Stomach (tissue), 19 donors: Measurements from ENCODE around the gene SKA1. TPM values are rescaled to one million over a fixed set of nuclear protein-coding genes. Genes with fewer than 3 reads are reported as not detected.

Experiments used
- DNase-seq, 2 donors: peaks; one replicate each; pipeline versions ENCODE4 v3.0.0 to v3.0.0-alpha.2; 2013 to 2019
- H3K27ac ChIP-seq, 5 donors: fragments of 200-600 bp in 4 of 5; sonication (generic) in 4 of 5; one replicate each; pipeline ENCODE4 v1.5.1; 2013 to 2019; ENCODE audit warnings: mild to moderate bottlenecking in 1 of 5, moderate library complexity in 1 of 5
- H3K27me3 ChIP-seq, 3 donors: fragments of 200-600 bp; sonication (generic); one replicate each; pipeline ENCODE4 v1.5.1; 2017 to 2019; ENCODE audit warnings: mixed run types in 1 of 3
- H3K36me3 ChIP-seq, 4 donors: fragments of 200-600 bp; sonication (generic); 1 replicate in 3 of 4; 2 replicates in 1 of 4; pipeline ENCODE4 v1.5.1; 2016 to 2019
- H3K4me1 ChIP-seq, 4 donors: fragments of 200-600 bp; sonication (generic); one replicate each; pipeline ENCODE4 v1.5.1; 2016 to 2019
- H3K4me3 ChIP-seq, 4 donors: fragments of 200-600 bp; sonication (generic) in 3 of 4; one replicate each; pipeline ENCODE4 v1.5.1; 2016 to 2019; ENCODE audit warnings: mild to moderate bottlenecking in 1 of 4
- H3K9me3 ChIP-seq, 4 donors: fragments of 200-600 bp; sonication (generic); one replicate each; pipeline ENCODE4 v1.5.1; 2016 to 2019
- CTCF ChIP-seq, 7 experiments: fragments of 450-650 bp in 4 of 7; fragments of 200-600 bp in 3 of 7; sonication (generic) in 3 of 7; IDR thresholded peaks; one replicate each; pipeline ENCODE4 v1.5.1; 2016 to 2019; ENCODE audit warnings: antibody characterized with exemption in 7 of 7, control low read depth in 2 of 7, mild to moderate bottlenecking in 1 of 7
- EP300 ChIP-seq: sonication (generic); formaldehyde crosslinking; IDR thresholded peaks from one replicate; pipeline ENCODE4 v1.6.1; 2017; ENCODE audit warnings: antibody characterized with exemption
- POLR2A ChIP-seq, 4 donors: fragments of 450-650 bp; IDR thresholded peaks; one replicate each; pipeline ENCODE4 v1.6.1; 2016; ENCODE audit warnings: antibody characterized with exemption in 4 of 4, control low read depth in 2 of 4, mild to moderate bottlenecking in 1 of 4, moderate library complexity in 1 of 4
- POLR2AphosphoS5 ChIP-seq, 3 donors: sonication (generic); formaldehyde crosslinking; IDR thresholded peaks; one replicate each; pipeline ENCODE4 v1.6.1; 2016; ENCODE audit warnings: antibody characterized with exemption in 3 of 3
- WGBS, 5 donors: extraction: QIAGEN DNeasy Blood & Tissue Kit in 3 of 5; methylation state at CpG; one replicate each; pipeline versions ENCODE4 v1.1.5 to v1.1.7; 2013 to 2018; 5-methylcytosine and 5-hydroxymethylcytosine counted together
- intact Hi-C: fragments of 100-400 bp; cut with DNase I; formaldehyde crosslinking; loops from one replicate; pipeline ENCODE4 v1.15.1; 2023; ENCODE audit warnings: low total_unique reads
- long read RNA-seq, 10 donors: transcript quantifications; one replicate each; lab custom pipeline, GENCODE V29; 2026
- polyA plus RNA-seq, 3 donors: library from polyadenylated mRNA; stranded (reverse); fragments of 200-250 nt; gene quantifications; one replicate each; pipeline ENCODE4 v1.2.3, GENCODE V29; 2013
- total RNA-seq, 5 donors: library from RNA; depleted of rRNA; stranded (reverse); fragments of >200 nt; gene quantifications; one replicate each; pipeline versions ENCODE4 v1.1.0 to v1.2.3, GENCODE V29; 2014 to 2016
- donor health status: healthy with polysubstance abuse.
- donor health status: Bipolar disorder and iron deficiency.
- donor health status: healthy.

SKA1 gene
- total RNA-seq = 1 to 10 TPM in 2 of 5 donors, not detected in 3; 2.8 to 3.3 TPM
- 1 to 10 TPM in 2 of 3 donors, under 1 TPM in 1; 0.46 to 2.1 (median 2.1) TPM for polyA plus RNA-seq
- long read RNA-seq, donor 1 = 0 reads
- long read RNA-seq, donor 2 = 0 reads
- long read RNA-seq, donor 3 = 0 reads
- long read RNA-seq, donor 4 = 0 reads
- long read RNA-seq, donor 5 = 0 reads
- long read RNA-seq, donor 6, partial matches to known transcripts = 0 of 1 reads
- long read RNA-seq, donor 6, other reads (novel, unspliced or antisense) = 0 of 1 reads
- long read RNA-seq, donor 7 = 0 reads
- long read RNA-seq, donor 8, partial matches to known transcripts = 0 of 1 reads
- long read RNA-seq, donor 8, other reads (novel, unspliced or antisense) = 0 of 1 reads
- long read RNA-seq, donor 9, partial matches to known transcripts = 0 of 1 reads
- long read RNA-seq, donor 9, other reads (novel, unspliced or antisense) = 0 of 1 reads
- long read RNA-seq, donor 10 = 0 reads

GRCh38 chr18:50374753-50375391, at the start of gene SKA1:
SKA1 (plus strand) TSS chr18:50375046; CDS start chr18:50375831, 785 bp downstream.
- WGBS, 5 donors = 0 to 1% (median 0%) methylated on average over 23 to 47 of the region's 47 CpGs
- intact Hi-C loops = no loop called here

GRCh38 chr18:50327983-50328382, 46.9 kb upstream of the SKA1 start:
- no peak for TF ChIP-seq EP300
- WGBS, 5 donors = 81 to 92% (median 85%) methylated on average over 3 of the region's 3 CpGs
- Histone ChIP-seq H3K27me3 (no peaks in the 10 kb centered on the region), H3K9me3 (no peaks in the 10 kb centered on the region), H3K27ac (no peak overlapping the region), H3K36me3 (no peaks in the 10 kb centered on the region), H3K4me1 (peaks cover 0 to 9% (median 0%) of the 10 kb centered on the region in 4 donors), H3K4me3 (no peak overlapping the region)
- intact Hi-C loops = no loop called here
- DNase-seq = no peak

More at GRCh38 chr18:50374753-50375391, at the start of gene SKA1:
- peak; percentile 93 to 98 for DNase-seq
- no peaks in the 10 kb centered on the region for H3K36me3 ChIP-seq
- no peaks in the 10 kb centered on the region for H3K27me3 ChIP-seq
- peak in 2 of 3 donors; percentile 79 to 85 for TF ChIP-seq POLR2AphosphoS5 (IDR thresholded peaks at IDR 0.05)
- TF ChIP-seq POLR2A (IDR thresholded peaks at IDR 0.05) = no peak
- no peak for TF ChIP-seq CTCF (IDR thresholded peaks at IDR 0.05)
- TF ChIP-seq EP300 = no peak
- peak within 1 kb of the TSS; percentile 78 to 93 (median 85) for H3K27ac ChIP-seq
- H3K4me3 ChIP-seq = peak within 1 kb of the TSS; percentile 52 to 58 (median 54)
- H3K9me3 ChIP-seq = peaks cover 0 to 13% (median 6%) of the 10 kb centered on the region in 4 donors
- H3K4me1 ChIP-seq = peaks cover 9 to 22% (median 14%) of the 10 kb centered on the region in 4 donors

- Histone ChIP-seq H3K36me3 (no peaks in the 10 kb centered on the region), H3K4me3 (no peak overlapping the region), H3K27ac (no peak overlapping the region), H3K4me1 (peaks cover 0 to 9% (median 0%) of the 10 kb centered on the region in 4 donors), H3K27me3 (no peaks in the 10 kb centered on the region), H3K9me3 (no peaks in the 10 kb centered on the region)
- intact Hi-C loops = no loop called here
- TF ChIP-seq POLR2AphosphoS5 (IDR thresholded peaks at IDR 0.05) (no peak), CTCF (IDR thresholded peaks at IDR 0.05) (no peak), EP300 (no peak)
- no peak for DNase-seq
Observed at GRCh38 chr18:50330176-50330575, 44.7 kb upstream of the SKA1 start.

GRCh38 chr18:50331691-50332090, 43.2 kb upstream of the SKA1 start:
- no peaks in the 10 kb centered on the region for H3K9me3 ChIP-seq
- H3K27me3 ChIP-seq = no peaks in the 10 kb centered on the region
- intact Hi-C loops = no loop called here
- DNase-seq = no peak
- peaks cover 0 to 6% (median 0%) of the 10 kb centered on the region in 4 donors for H3K4me1 ChIP-seq
- H3K36me3 ChIP-seq = no peaks in the 10 kb centered on the region
- H3K4me3 ChIP-seq = no peak overlapping the region
- 62 to 79% (median 76%) methylated on average over 1 of the region's 1 CpG for WGBS, 5 donors
- no peak for TF ChIP-seq POLR2A (IDR thresholded peaks at IDR 0.05)
- TF ChIP-seq EP300 = no peak
- no peak for TF ChIP-seq CTCF (IDR thresholded peaks at IDR 0.05)
- no peak for TF ChIP-seq POLR2AphosphoS5 (IDR thresholded peaks at IDR 0.05)
- H3K27ac ChIP-seq = no peak overlapping the region
